SU-DHL-6 (cell line): ENCODE results near the gene CDH22.

Source experiments
- CTCF ChIP-seq: fragments of 200-600 bp; sonication (generic); IDR thresholded peaks from one replicate; pipeline ENCODE4 v1.5.1; 2017; ENCODE audit warnings: antibody characterized with exemption, mild to moderate bottlenecking, low read length, moderate library complexity; ENCODE audit not compliant: insufficient read depth, poor library complexity, severe bottlenecking
- EZH2phosphoT487 ChIP-seq: fragments of 200-600 bp; sonication (generic), shearing (Covaris generic); conservative IDR thresholded peaks from 2 replicates; pipeline ENCODE4 v1.6.1; 2018; ENCODE audit warnings: mild to moderate bottlenecking, antibody characterized with exemption, low read length, moderate library complexity, mixed read lengths

- no peak for TF ChIP-seq CTCF
- no peak for TF ChIP-seq EZH2phosphoT487
Observed at GRCh38 chr20:46305973-46306360, 2.3 kb downstream of the CDH22 start.
